ENCODE data around the gene UMODL1.

UMODL1 gene

GRCh38 chr21:42153046-42153686 lies 82.0 kb downstream of the UMODL1 start:
- peak; percentile 44 for DNase-seq (ENCODE audit: low spot score)

DNA sequence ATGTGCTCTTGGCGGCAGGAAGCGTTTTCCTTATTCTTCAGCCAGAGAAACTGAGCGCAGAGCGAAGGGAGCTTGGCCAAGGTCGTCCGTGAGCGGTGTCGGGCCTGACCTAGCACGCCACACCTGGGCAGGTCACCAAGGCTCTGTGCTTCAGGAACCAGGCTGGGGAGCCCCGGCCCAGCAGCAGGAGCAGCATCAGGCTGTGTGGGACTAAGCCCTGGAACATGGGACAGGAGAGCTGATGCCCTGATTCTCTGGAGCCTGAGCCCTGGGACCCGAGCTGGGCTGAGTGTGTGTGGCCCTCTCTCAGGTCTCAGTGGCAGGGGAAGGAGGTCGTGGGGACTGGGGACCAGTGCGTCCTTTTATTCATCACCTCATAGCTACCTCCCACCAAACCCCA lies 82.6 kb downstream of the UMODL1 start:
- peak; percentile 29 for DNase-seq (ENCODE audit: low spot score)

DNA sequence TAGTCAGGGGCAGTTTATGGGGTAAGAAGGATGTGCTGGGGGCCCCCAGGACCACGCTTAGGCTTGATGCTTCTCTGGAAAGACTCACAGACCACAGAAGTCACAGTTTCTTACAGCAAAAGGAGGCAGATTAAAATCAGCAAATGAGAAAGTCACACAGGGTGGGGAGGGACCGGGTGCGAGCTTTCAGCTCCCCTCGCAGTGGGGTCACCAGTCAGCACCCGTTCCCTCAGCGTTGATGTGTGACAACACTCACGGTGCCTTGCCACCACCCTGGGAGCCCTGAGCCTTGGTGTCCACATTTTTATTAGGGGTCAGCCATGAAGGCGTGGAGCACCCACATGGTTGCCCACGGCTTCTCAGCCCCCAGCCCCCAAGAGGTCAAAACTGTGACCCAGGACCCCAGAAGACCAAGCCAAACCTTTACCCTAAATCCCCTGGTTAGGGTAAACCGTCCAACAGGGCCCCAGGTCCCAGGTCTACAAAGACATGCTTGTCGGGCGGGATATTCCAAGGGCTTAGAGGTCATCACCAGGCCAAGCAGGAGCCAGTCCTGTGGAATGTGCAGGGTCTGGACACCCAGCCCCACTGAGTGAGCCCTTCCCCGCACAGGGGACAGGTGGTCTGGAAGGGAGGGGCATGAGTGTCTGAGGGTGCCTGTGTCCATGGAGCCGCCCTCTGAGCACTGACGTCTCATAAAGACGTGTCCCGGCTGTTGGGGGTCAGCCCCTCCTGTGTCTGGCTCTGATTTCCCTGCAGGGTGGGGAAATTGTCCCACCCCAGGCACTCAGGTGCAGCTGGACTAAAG lies 83.3 kb downstream of the UMODL1 start:
- no peak for DNase-seq (ENCODE audit: low spot score)

GRCh38 chr21:42155045-42155855 lies 84.1 kb downstream of the UMODL1 start:
- DNase-seq (ENCODE audit: low spot score), result no peak

DNA sequence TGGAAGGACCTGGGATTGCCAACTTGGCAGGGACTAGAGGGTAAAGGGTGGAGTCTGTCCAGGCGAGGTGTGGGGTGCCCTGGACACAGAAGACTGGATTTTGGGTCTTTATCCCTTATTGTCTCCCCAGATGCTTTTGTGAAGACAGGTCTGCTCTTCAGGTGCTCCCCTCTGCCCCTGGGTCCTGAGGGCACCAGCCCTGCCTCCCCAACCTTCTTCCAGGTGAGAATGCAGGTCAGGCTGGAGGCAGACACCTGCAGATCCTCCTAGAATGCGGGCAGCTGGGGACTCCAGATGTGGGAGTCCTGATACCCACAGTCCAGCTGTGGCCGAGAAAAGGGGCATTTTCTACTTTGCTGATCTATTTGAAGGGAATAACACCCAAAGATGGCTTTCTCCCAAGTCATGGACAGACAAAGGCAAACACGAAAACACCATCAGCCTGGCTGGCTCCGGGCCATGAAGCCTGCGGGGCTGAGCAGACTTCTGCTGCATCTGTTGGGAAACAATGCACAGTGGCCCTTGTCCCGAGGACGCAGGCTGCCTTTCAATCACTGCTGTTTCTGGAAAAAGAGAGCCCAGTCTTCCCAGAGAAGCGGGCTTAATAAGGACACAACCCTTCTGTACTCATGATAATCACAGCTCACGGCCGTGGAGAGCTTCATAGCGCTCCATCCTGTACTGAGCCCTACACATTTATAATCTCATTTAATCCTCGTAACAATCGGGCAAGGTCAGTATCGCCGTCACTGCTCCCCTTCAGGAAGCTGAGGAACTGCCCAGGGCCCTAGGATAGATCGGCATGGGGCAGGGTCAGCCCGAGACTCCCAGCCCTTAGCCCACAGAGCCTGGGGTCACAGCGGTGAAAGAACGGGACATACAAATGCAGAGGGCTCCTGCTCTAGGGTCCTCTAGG lies 85.8 kb downstream of the UMODL1 start:
- peak; percentile 52 for DNase-seq (ENCODE audit: low spot score)

DNA sequence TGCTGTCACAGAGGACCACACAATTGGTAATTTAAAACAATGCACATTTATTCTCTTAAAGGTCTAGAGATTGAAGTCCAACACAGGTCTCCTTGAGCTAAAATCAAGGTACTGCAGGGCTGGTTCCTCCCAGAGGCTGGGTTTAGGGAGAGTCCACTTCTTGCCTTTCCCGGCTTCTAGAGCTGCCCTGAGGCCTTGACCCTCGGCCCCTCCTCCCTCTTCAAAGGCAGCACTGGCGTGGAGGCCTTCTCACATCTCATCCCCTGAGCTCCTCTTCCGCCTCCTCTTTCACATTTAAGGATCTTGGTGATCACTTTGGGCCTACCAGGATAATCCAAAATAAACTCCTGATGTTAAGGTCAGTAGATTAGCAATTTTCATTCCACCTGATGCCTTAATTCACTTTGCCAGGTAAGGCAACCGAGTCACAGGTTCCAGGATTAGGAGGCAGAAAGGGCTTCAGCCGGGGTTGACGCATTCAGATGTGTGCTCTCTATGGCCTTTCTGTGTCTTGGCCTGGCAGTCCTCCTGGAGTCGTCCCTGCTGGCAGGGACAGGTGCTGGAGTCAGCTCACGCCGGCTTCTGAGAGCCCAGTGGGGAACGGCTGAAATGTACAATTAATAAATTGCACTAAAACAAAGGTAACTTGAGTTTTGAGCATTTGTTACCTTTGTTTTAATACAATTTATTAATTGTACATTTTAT lies 86.6 kb downstream of the UMODL1 start:
- DNase-seq (ENCODE audit: low spot score), result peak; percentile 21

- DNase-seq (ENCODE audit: low spot score), result peak; percentile 34
Observed at GRCh38 chr21:42158846-42159245, 87.7 kb downstream of the UMODL1 start.

- peak; percentile 27 for DNase-seq (ENCODE audit: low spot score)
Observed at GRCh38 chr21:42159560-42160110, 88.5 kb downstream of the UMODL1 start.

DNA sequence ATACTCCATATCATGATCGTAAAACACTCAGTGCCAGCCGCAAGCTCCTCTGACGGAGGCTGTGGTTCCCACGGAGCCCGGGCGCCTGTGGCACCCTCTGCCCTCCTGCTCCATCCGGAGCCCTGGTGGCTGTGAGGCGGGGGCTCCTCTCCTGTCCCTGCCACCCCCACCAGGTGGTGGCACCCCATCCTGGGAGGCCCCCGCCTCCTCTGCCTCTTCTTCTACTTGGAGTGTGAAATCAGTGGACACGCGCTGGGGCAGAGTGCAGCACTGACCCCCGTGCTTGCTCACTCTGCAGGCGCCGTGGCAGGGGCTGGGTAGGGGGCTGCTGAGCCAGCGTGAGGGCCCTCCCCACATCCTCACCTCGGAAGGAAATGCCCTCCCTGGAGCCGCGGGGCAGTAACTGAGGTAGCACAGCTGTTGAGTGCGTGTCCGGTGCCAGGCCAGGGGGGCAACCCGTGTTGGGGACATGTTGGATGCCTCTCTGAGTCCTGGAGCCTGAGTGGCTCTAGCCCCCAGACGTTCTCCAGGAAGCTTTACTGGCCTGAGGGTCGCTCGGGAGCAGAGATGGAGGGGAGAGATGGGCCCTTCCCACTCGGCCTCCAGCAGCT lies 89.1 kb downstream of the UMODL1 start:
- DNase-seq (ENCODE audit: low spot score), result peak; percentile 38

DNA sequence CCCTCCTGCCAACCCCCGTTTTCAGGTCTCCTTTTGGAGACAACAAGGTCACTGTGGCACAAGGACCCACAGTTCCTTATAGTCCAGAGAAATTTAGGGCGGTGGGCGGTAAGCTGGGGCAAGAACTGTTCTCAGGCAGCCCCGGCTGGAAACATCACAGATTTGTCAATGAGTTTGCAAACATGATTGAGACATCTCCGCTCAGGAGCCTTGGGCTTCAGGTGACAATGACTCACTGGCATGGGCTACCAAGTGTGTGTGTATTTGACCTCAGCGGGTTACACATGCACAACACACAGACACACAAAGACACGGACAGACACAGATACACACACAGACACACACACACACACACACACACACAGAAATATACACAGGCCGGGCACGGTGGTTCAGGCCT lies 89.6 kb downstream of the UMODL1 start:
- DNase-seq (ENCODE audit: low spot score), result peak; percentile 36

DNA sequence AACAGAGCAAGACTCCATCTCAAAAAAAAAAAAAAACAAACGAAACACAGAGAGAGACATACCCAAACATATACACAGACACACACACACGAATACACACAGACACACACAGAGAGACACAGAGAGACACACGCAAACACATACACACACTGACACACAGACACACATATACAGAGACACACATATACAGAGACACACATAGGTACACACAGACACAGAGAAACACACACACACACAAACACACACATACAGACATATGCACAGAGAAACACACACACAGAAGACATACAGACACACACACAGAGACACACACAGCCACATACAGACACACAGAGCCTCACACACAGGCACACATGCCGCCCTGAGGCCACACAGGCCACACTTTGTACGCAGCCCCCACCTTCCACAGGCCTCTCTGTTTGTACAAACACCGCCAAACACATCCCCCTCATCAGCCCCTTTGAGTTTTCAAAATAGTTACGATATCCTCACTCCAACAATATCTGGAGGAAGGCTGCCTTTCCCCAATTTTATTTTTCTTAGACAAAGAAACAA lies 90.4 kb downstream of the UMODL1 start:
- no peak for DNase-seq (ENCODE audit: low spot score)

DNA sequence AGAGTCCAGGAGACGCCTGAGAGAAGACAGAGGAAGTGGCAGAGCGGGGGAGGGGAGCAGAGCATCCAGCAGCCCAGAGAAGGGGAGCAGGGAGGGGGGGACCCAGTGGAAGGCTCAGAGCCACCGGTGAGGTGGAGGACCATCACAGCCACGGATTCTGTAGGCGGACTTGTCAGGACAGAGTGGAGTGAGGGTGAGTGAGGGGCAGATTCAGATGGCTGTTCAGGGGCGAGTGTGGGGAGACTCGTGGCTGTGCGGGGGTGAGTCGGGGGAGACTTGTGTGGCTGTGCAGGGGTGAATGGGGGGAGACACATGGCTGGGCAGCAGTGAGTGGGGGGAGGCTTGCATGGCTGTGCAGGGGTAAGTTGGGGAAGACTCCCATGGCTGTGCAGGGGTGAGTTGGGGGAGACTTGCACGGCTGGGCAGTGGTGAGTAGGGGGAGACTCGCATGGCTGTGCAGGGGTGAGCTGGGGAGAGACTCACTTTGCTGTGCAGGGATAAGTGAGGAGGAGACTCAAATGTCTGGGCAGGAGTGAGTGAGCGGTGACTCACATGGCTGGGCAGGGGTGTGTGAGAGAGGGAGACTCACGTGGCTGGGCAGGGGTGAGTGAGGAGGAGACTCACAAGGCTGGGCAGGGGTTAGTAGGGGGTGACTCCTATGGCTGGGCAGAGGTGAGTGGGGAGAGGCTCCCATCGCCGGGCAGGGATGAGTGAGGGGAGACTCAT lies 91.0 kb downstream of the UMODL1 start:
- no peak for DNase-seq (ENCODE audit: low spot score)

DNA sequence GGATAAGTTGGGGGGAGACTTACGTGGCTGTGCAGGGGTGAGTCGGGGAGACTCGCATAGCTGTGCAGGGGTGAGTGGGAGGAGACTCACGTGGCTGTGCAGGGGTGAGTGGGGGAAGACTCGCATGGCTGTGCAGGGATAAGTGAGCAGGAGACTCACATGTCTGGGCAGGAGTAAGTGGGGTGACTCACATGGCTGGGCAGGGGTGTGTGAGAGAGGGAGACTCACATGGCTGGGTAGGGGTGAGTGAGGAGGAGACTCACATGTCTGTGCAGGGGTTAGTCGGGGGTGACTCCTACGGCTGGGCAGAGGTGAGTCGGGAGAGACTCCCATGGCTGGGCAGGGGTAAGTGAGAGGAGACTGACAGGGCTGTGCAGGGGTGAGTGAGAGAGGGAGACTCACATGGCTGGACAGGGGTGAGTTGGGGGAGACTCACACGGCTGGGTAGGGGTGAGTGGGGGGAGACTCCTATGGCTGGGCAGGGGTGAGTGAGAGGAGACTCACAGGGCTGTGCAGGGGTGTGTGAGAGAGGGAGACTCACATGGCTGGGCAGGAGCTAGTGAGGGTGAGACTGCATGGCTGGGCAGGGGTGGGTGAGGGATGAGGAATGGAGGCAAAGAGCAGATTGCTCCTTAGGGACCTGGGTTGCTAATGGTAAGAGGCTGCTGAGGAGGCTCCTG lies 91.9 kb downstream of the UMODL1 start:
- DNase-seq (ENCODE audit: low spot score), result peak; percentile 45

DNA sequence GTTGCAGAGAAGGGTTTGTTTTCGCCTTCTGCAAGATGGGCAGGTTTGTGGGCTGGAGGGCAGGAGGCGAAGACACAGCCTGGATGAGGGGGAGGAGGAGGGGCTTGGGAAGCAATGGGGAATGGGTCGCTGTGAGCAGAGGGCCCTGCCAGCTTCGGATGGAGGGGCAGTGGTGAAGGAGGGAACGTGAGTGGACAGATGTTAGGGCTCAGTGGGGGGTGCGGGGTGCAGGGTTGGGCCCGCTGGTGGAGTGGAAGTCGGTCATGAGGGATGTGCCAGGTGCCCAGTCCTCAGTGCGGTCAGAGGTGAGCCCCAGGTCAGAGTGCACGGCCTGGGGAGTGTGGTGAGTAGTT lies 92.4 kb downstream of the UMODL1 start:
- no peak for DNase-seq (ENCODE audit: low spot score)

DNA sequence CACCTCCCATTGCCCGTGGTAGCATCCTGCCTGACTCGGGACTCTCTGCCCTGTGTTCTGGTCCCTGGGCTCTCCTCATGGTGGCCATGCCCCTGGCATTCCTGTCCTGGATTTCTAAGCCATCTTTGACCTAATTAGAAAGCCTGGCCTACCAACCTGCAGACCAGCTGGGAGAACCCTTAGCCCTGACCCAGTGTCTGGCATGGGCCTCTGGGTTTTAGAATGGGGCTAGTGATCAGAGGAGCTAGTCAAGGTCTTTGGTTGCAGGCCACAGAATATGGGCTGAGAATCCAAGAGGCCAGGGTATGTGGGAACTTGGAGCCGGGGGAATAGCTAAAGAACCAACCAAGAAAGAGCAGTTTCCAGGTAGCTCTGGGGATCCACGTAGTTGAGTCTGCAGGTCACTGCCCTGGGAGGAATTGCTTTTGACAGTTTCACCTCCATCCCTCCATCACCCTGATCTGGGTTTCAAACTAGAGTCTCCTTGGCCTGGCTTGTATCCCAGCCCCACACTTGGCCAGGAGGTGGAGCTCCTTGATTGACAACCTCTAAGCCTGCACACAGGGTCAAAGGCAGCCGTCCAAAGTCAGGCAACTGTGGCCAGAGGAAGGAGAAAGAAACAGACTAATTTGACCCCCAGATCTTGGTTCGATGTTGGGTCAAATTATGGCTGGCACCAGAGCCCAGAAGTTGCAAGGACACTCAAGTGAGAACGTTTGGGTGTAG lies 93.1 kb downstream of the UMODL1 start:
- peak; percentile 57 for DNase-seq (ENCODE audit: low spot score)

GRCh38 chr21:42164818-42165217 lies 93.7 kb downstream of the UMODL1 start:
- DNase-seq (ENCODE audit: low spot score), result no peak

GRCh38 chr21:42165901-42166300 lies 94.8 kb downstream of the UMODL1 start:
- DNase-seq (ENCODE audit: low spot score), result peak; percentile 34

DNA sequence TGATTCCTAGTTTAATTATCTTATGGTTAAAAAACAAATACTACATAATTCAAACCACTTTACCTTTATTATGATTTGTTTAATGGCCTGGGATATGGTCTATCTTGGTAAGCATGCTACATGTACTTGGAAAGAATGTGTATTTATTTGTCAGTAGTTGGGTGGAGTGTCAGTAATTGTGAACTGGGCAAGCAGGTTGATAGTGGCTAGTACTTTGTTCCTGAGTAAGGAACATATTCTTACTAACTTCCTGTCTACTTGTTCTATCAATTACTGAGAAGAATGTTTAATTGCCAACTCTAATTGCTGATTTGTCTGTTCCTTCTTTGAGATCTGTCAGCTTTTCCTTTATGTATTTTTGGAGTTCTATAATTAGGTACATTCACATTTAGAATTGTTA lies 98.6 kb downstream of the UMODL1 start:
- DNase-seq (ENCODE audit: low spot score), result no peak
